Fibroblast of lung (primary cell): Measurements from ENCODE around the gene GABBR2.

Experiments used
- EZH2 ChIP-seq: IDR thresholded peaks from 2 replicates; pipeline ENCODE4 v1.5.1; 2012; ENCODE audit warnings: low read length, control low read depth, mild to moderate bottlenecking; ENCODE audit errors: missing control alignments
- TF ChIP-seq, protein P1 (sequence below), 2 donors: IDR thresholded peaks in 1 of 2; conservative IDR thresholded peaks in 1 of 2; 1 replicate in 1 of 2; 2 replicates in 1 of 2; pipeline ENCODE4 v1.5.1; 2011 to 2012; ENCODE audit warnings: low read length in 2 of 2, control low read depth in 1 of 2, inconsistent platforms in 1 of 2, low read depth in 1 of 2, mild to moderate bottlenecking in 1 of 2

DNA sequence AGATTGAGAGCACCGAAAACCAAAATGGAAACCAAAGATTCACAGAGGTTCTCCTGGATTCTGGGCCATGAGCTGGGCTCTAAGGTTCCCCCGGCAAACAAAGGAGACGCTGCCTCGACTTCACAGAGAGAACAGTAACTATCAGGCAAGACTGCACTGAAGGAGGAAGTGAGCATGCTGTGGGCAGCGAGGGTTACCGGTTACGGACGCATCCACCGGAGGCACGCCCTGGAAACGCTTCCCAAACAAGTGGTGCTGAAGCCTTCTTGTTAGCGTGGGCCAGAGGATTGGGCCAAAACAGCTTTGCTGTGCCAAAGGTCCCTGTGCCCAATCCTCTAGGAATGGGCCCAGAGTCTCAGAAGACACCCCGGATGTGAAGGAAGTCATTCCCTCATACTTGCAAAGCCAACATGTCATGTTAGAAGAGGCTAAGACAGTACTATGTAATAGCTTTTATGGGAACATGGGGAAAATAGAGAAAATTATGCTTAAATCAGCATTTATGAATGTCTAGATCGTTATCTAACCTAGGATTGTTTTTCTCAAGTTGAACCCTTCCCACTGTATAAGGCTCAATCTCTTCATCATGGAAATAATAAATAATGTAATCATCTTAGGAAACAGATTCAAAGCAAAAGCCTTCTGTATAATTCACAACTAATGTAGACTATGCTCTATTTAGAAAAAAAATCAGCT is 145.4 kb downstream of the GABBR2 start:
- no peak for TF ChIP-seq EZH2
- TF ChIP-seq, protein P1, sequence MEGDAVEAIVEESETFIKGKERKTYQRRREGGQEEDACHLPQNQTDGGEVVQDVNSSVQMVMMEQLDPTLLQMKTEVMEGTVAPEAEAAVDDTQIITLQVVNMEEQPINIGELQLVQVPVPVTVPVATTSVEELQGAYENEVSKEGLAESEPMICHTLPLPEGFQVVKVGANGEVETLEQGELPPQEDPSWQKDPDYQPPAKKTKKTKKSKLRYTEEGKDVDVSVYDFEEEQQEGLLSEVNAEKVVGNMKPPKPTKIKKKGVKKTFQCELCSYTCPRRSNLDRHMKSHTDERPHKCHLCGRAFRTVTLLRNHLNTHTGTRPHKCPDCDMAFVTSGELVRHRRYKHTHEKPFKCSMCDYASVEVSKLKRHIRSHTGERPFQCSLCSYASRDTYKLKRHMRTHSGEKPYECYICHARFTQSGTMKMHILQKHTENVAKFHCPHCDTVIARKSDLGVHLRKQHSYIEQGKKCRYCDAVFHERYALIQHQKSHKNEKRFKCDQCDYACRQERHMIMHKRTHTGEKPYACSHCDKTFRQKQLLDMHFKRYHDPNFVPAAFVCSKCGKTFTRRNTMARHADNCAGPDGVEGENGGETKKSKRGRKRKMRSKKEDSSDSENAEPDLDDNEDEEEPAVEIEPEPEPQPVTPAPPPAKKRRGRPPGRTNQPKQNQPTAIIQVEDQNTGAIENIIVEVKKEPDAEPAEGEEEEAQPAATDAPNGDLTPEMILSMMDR (conservative IDR thresholded peaks at IDR 0.05 in 1 of 2, IDR thresholded peaks at IDR 0.05 in 1 of 2; ENCODE audit: low read depth in 1 of 2, low read length in 2 of 2) = no peak
